Spleen (tissue), 11 donors: ENCODE data around the gene NCF2. TPM values are rescaled to one million over a fixed set of nuclear protein-coding genes. Genes with fewer than 3 reads are reported as not detected.

ENCODE experiments used
- DNase-seq: peaks from one replicate; pipeline ENCODE4 v3.0.0-alpha.2; 2020
- H3K27ac ChIP-seq, 8 donors: fragments of 200-600 bp; sonication (generic) in 7 of 8; 1 replicate in 4 of 8; 2 replicates in 4 of 8; pipeline versions ENCODE4 v1.5.0 to v1.8.0; 2016 to 2021; ENCODE audit warnings: inconsistent platforms in 4 of 8, mild to moderate bottlenecking in 4 of 8, moderate library complexity in 1 of 8
- H3K27me3 ChIP-seq, 7 donors: fragments of 200-600 bp; sonication (generic) in 6 of 7; replicated peaks in 1 of 7; 1 replicate in 4 of 7; 2 replicates in 3 of 7; pipeline versions ENCODE4 v1.5.0 to v1.8.0; 2016 to 2021; ENCODE audit warnings: inconsistent platforms in 3 of 7, mild to moderate bottlenecking in 1 of 7
- H3K36me3 ChIP-seq, 6 donors: fragments of 200-600 bp; sonication (generic) in 5 of 6; 1 replicate in 4 of 6; 2 replicates in 2 of 6; pipeline versions ENCODE4 v1.5.0 to v1.8.0; 2016 to 2021; ENCODE audit warnings: inconsistent platforms in 2 of 6
- H3K4me1 ChIP-seq, 6 donors: fragments of 200-600 bp; sonication (generic) in 5 of 6; 1 replicate in 3 of 6; 2 replicates in 3 of 6; pipeline versions ENCODE4 v1.5.0 to v1.8.0; 2016 to 2021; ENCODE audit warnings: inconsistent platforms in 3 of 6
- H3K4me3 ChIP-seq, 8 donors: fragments of 200-600 bp; sonication (generic) in 7 of 8; 1 replicate in 4 of 8; 2 replicates in 4 of 8; pipeline versions ENCODE4 v1.5.0 to v1.8.0; 2016 to 2021; ENCODE audit warnings: inconsistent platforms in 4 of 8, mild to moderate bottlenecking in 4 of 8, moderate library complexity in 2 of 8
- H3K9me3 ChIP-seq, 8 donors: fragments of 200-600 bp; sonication (generic) in 7 of 8; 1 replicate in 4 of 8; 2 replicates in 4 of 8; pipeline versions ENCODE4 v1.5.0 to v1.8.0; 2016 to 2021; ENCODE audit warnings: inconsistent platforms in 4 of 8
- POLR2A ChIP-seq, 3 donors: fragments of 450-650 bp; IDR thresholded peaks; one replicate each; pipeline ENCODE4 v1.5.1; 2017; ENCODE audit warnings: antibody characterized with exemption in 3 of 3, mild to moderate bottlenecking in 1 of 3
- POLR2AphosphoS5 ChIP-seq, 3 donors: sonication (generic); formaldehyde crosslinking; IDR thresholded peaks; one replicate each; pipeline ENCODE4 v1.5.1; 2017; ENCODE audit warnings: antibody characterized with exemption in 3 of 3
- WGBS, 5 donors: extraction: QIAGEN DNeasy Blood & Tissue Kit in 3 of 5; methylation state at CpG; one replicate each; pipeline versions ENCODE4 v1.1.5 to v1.1.7; 2013 to 2018; 5-methylcytosine and 5-hydroxymethylcytosine counted together
- intact Hi-C: fragments of 100-400 bp; cut with DNase I; formaldehyde crosslinking; loops from one replicate; pipeline ENCODE4 v1.15.0; 2023; ENCODE audit warnings: low total_unique reads
- polyA plus RNA-seq, 3 donors: library from polyadenylated mRNA; stranded (reverse); fragments of 200-250 nt; gene quantifications; one replicate each; pipeline ENCODE4 v1.2.1, GENCODE V29; 2013
- total RNA-seq, 7 donors: library from RNA; depleted of rRNA in 3 of 7; stranded (reverse); fragments of >200 nt in 3 of 7; fragmentation: NEBNext Ultra II Directional in 4 of 7; extraction: Animal tissue kit (Norgen Biotek cat#: 25700) in 4 of 7; gene quantifications; one replicate each; pipeline versions ENCODE4 v1.1.0 to v1.2.1, GENCODE V29; 2016 to 2021
- TF ChIP-seq, protein P1 (sequence below), 11 experiments: fragments of 200-600 bp in 7 of 11; fragments of 450-650 bp in 4 of 11; sonication (generic) in 4 of 11; IDR thresholded peaks in 8 of 11; conservative IDR thresholded peaks in 3 of 11; 1 replicate in 7 of 11; 2 replicates in 4 of 11; pipeline versions ENCODE4 v1.4.0 to v1.8.0; 2016 to 2021; ENCODE audit warnings: antibody characterized with exemption in 11 of 11, inconsistent platforms in 4 of 11, mild to moderate bottlenecking in 1 of 11
- donor health status: healthy with polysubstance abuse.
- donor health status: DM: no; HTN: no; CAD: no; lungs with moderate emphysema.
- donor health status: DM: no; HTN: no; CAD: no.
- donor health status: Bipolar disorder and iron deficiency.
- donor health status: healthy.
- donor health status: DM: no; HTN: no; CAD: no.
- donor health status: DM: yes; HTN: yes; CAD: no.

Gene NCF2
- total and polyA plus RNA-seq, 10 donors: 14.9 to 232 (median 99.0) TPM

DNA sequence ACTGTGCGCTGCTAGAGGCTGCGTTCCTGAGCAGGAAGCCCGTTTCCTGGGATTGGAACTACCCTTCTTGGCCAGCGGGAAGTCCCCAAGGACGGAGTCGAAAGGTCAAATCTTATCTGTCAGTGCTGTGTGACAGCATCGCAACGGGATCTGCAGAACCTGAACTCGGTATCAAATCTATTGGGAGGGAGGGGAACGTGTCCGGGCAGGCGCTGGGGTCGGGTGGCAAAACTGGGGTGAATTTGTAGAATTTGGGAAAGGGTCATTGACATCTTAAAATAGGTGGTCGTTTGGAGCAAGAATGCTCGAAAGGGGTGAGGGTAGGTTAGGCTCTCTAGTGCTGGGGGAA, 46.0 kb upstream of the NCF2 start:
- intact Hi-C loops: loop anchor here (5.0 kb wide), 1 partner anchor 164 kb away; the partner anchor contains the start of gene SMG7
- Histone ChIP-seq H3K9me3 (no peaks in the 10 kb centered on the region), H3K4me1 (peaks cover 21 to 67% (median 42%) of the 10 kb centered on the region in 6 donors), H3K27me3 (no peaks in the 10 kb centered on the region), H3K4me3 (peak overlapping the region; percentile 86 to 95 (median 90)), H3K27ac (peak overlapping the region; percentile 44 to 99 (median 97)), H3K36me3 (peaks cover 0 to 18% (median 3%) of the 10 kb centered on the region in 6 donors)
- DNase-seq: no peak
- WGBS, 5 donors: 4 to 6% (median 5%) methylated on average over 15 of the region's 15 CpGs
- peak in 1 of 3 donors; percentile 10 for TF ChIP-seq POLR2AphosphoS5 (IDR thresholded peaks at IDR 0.05)
- TF ChIP-seq, protein P1, sequence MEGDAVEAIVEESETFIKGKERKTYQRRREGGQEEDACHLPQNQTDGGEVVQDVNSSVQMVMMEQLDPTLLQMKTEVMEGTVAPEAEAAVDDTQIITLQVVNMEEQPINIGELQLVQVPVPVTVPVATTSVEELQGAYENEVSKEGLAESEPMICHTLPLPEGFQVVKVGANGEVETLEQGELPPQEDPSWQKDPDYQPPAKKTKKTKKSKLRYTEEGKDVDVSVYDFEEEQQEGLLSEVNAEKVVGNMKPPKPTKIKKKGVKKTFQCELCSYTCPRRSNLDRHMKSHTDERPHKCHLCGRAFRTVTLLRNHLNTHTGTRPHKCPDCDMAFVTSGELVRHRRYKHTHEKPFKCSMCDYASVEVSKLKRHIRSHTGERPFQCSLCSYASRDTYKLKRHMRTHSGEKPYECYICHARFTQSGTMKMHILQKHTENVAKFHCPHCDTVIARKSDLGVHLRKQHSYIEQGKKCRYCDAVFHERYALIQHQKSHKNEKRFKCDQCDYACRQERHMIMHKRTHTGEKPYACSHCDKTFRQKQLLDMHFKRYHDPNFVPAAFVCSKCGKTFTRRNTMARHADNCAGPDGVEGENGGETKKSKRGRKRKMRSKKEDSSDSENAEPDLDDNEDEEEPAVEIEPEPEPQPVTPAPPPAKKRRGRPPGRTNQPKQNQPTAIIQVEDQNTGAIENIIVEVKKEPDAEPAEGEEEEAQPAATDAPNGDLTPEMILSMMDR (IDR thresholded peaks at IDR 0.05 in 8 of 11, conservative IDR thresholded peaks at IDR 0.05 in 3 of 11): no peak

DNA sequence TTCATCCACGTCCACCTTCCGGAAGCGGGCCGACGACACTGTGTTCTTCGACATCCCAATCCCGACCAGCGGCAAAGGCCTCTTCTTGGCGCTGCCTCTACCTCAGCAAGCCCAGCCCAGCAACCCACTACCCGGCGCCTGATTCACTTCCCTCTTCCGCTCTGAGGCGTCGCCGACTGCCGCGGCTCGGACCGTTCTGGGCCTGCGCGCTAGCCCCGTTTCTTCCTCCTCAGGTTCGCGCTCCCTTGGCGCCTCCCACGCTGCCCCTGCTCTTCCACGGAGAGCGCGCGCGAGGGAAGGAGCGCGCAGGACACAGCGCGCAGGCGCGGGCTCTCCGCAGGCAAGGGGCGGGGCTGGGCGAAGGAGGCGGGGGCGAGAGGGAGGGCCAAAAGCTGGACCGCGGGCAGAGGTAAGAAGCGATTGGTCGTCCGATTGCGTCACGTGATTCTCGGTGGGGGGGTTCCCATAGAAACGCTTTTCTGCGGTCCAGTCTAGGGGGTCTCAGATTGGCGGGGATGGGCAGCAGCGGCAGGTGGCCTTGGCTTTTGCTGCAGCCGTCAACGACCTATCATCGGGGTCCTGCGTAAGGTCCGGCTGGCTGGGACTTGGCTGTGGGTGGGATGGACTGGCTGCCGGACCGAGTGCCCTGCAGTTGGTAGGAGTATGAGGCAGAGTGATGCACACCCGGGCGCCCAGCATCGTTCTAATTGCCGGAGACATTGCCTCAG, 45.5 kb upstream of the NCF2 start, which contains the start of gene ARPC5:
Gene ARPC5, minus strand, starts transcription at position 178 of the 728 bp plus-strand sequence. Its CDS starts 124 bp downstream, at position 54.
- peaks cover 0 to 23% (median 5%) of the 10 kb centered on the region in 6 donors for H3K36me3 ChIP-seq
- intact Hi-C loops: loop anchor here (5.0 kb wide), 1 partner anchor 163 kb away; the partner anchor contains the start of gene SMG7
- DNase-seq: peak; percentile 99
- peak; percentile 57 to 89 (median 84) for TF ChIP-seq POLR2A (IDR thresholded peaks at IDR 0.05)
- TF ChIP-seq, protein P1 (IDR thresholded peaks at IDR 0.05 in 8 of 11, conservative IDR thresholded peaks at IDR 0.05 in 3 of 11): peak in 2 of 11 experiments; percentile 18 to 37
- TF ChIP-seq POLR2AphosphoS5 (IDR thresholded peaks at IDR 0.05): peak; percentile 97 to 99 (median 99)
- 0 to 1% (median 0%) methylated on average over 34 to 65 of the region's 65 CpGs for WGBS, 5 donors
- H3K27ac ChIP-seq: peak within 1 kb of the TSS; percentile 89 to 99 (median 97)
- H3K4me3 ChIP-seq: peak within 1 kb of the TSS; percentile 86 to 95 (median 90)
- peaks cover 24 to 73% (median 47%) of the 10 kb centered on the region in 6 donors for H3K4me1 ChIP-seq
- no peaks in the 10 kb centered on the region for H3K27me3 ChIP-seq
- H3K9me3 ChIP-seq: no peaks in the 10 kb centered on the region

GRCh38 chr1:183635099-183635605, 44.9 kb upstream of the NCF2 start:
- TF ChIP-seq, protein P1 (IDR thresholded peaks at IDR 0.05 in 8 of 11, conservative IDR thresholded peaks at IDR 0.05 in 3 of 11): no peak
- TF ChIP-seq POLR2AphosphoS5 (IDR thresholded peaks at IDR 0.05): no peak
- no peak for TF ChIP-seq POLR2A (IDR thresholded peaks at IDR 0.05)
- no peaks in the 10 kb centered on the region for H3K9me3 ChIP-seq
- no peaks in the 10 kb centered on the region for H3K27me3 ChIP-seq
- intact Hi-C loops: loop anchor here (5.0 kb wide), 1 partner anchor 163 kb away; the partner anchor contains the start of gene SMG7
- peaks cover 31 to 79% (median 53%) of the 10 kb centered on the region in 6 donors for H3K4me1 ChIP-seq
- peak overlapping the region; percentile 89 to 99 (median 97) for H3K27ac ChIP-seq
- WGBS, 5 donors: 0 to 1% (median 0%) methylated on average over 26 to 42 of the region's 42 CpGs
- peak overlapping the region; percentile 86 to 95 (median 90) for H3K4me3 ChIP-seq
- H3K36me3 ChIP-seq: peaks cover 0 to 30% (median 11%) of the 10 kb centered on the region in 6 donors
- DNase-seq: peak; percentile 91
